Activated CD8-positive, alpha-beta memory T cell treated with anti-CD3 and anti-CD28 coated beads, Interleukin-2, amount 50 U/mL, for 1 hour (primary cell): Measurements from ENCODE around the gene USP6NL.
"Not testable (repeated sequence)": the region's sequence is repeated elsewhere in the genome, so short reads cannot be mapped to it uniquely, and the experiment has no call there.

Experiments
- DNase-seq: peaks from one replicate; pipeline ENCODE4 v3.0.0-alpha.2; 2020; ENCODE audit errors: extremely low read depth

Gene USP6NL

DNA sequence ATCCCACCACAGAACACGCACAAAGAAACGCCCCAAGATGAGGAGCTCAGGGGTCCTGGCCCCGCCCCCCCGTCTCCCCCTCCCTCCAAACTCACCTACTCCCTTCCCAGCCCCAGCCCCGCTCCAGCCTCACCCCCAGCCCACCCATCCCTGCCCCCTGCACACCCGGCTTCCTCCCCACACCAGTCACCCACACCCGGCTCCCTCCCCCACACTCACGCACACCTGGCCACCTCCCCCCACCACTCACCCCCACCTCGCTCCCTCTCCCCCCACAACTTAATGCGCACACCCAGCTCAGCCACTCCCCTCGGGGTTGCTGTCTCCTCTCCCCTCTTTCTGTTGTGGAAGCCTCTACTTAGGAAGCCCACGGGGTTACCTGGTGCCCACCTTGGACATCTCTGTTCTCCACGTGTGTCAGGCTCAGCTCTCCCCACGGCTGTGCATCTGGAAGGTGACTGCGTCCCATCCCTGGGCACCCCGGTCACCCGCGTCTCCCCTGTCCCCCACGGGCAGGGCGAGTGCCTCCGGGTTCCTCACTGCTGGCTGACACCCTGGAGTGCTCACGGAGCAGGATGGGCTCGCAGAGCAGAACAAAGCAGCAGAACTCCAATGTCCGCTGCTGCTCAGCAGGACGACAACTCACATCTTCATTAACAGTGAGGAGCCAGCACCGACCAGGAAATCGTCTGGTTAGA, 166.8 kb downstream of the USP6NL start:
- no peak for DNase-seq

DNA sequence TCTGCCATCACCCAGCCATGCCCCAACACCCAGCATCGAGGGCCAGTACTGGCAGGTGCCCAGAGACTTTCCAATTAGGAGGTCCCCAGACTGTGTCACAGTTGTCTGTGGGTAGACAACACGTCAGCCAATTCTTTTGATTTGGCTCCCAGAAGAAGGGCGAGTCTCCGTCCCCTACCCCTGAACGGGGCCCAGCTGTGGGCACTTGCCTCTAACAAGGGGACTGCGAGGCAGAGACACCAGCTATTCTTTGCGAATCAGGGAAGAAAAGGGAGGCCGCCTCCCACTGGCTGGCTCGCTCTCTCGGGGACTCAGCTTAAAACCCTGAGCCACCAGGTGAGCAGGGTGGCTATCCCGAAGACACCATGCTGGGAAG, 167.3 kb downstream of the USP6NL start:
- no peak for DNase-seq

DNA sequence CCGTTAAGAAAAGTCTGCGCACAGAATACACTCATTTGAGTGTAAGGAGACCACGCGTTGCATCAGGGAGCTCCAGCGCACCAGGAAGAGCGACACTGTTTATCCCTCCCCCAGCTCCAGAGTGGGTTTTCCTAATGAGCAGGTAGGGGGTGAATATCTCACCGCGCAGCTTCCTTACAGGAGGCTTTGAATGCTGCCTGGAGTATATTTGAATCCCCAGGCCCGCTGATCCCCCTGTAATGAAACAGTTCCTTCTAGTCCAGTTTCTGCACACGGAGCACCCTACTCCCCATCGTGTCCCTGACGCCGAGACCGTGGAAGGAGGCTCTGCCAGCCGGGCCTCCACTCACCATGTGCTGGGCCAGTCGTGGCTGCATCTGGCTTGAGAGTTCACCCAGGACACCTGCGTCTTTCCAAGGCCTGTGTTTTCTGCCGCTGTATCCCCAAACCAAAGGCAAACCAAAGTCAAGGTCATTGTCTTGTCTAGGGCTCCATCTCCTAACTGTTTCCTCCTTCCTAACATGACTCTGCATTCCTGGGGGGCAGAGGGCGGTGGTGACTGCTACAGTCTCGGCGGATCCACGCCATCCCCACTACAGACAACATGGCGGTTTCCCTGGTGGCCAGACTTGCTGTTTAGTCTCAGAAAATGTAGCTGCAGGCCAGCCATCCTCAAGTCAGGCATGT, 167.8 kb downstream of the USP6NL start:
- DNase-seq, result no peak

DNA sequence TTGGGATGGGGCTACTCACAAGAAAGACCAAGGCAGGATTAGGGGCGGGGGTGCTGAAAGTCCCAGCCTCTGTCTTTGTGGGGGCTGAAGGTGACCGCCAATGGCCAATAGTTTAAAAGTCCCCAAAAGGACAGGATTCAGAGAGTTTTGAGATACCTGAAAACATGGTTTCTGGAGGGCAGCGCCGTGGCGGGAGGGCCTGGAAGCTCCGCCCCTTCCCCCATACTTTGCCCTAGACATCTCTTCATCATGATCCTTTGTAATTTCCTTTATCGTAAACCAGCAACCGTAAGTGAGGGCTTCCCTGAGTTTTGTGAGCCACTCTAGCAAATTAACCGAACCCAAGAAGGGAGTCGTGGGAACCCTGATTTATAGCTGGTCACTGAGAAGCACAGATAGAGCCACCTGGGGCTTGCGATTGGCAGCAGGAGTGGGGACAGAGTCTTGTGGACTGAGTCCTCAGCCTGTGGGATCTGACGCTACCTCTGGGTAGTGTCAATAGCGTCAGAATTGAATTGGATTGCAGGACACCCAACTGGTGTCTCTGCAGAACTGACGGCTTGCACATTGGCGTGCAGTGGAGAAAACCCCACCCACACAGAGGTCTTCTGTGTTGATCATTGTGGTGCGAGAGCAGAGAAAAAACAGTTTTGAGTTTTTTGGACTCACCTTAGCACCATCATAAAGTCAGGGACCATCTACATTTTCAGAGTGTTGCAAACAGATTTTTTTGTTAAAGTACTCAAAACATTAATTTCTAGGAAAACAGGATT, 169.3 kb downstream of the USP6NL start:
- DNase-seq, result no peak

DNA sequence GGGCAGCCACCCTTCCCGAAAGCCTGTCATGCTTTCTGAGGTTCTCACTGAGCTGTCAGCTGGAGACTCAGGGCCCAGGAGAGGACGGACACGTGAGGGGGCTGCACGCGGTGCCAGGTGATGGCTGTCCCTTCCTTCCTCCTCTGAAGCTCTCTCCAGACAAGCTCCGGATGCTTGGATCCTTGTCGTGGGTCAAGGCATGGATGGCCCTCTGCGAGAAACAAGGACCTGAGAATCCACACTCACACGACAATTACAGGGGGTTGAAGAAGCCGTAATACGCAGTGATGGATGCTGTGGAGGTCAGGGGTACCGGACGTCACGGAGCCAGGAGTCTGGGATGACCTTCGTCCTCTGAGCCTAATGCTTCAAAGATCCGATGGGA, 170.3 kb downstream of the USP6NL start:
- DNase-seq, result no peak

DNA sequence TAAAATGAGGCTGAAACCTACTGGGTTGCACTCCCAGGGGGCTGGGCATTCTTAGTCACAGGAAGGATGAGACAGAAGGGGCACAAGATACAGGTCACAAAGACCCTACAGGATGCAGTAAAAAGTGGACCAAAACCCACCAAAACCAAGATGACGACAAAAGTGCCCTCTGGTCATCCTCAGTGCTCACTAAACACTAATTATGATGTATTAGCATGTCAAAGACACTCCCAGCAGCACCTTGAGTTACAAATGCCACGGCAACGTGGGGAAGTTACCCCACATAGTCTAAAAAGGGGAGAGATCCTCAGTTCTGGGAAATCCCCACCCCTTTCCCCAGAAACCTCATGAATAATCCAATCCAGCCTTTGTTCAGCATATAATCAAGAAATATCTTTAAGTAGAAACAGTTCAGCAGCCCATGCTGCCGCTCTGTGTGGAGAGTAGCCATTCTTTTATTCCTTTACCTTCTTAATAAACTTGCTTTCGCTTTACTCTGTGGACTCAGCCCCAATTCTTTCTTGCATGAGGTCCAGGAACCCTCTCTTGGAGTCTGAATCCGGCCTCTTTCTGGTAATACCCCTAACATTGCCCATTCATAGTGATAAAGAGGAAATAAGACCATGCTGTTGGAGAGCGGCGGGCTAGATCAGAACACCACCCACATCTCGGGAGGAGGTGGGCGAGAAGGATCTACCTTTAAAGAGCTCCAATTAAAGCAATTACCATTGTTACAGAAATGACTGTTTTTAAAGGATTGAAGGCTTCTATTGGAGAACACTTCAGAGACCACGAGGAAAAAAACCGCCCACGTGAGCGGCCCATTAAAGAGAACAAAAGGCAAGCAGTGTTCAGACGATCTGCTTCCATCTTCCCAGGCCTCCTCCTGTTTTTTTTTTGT, 170.9 kb downstream of the USP6NL start:
- DNase-seq, result no peak

DNA sequence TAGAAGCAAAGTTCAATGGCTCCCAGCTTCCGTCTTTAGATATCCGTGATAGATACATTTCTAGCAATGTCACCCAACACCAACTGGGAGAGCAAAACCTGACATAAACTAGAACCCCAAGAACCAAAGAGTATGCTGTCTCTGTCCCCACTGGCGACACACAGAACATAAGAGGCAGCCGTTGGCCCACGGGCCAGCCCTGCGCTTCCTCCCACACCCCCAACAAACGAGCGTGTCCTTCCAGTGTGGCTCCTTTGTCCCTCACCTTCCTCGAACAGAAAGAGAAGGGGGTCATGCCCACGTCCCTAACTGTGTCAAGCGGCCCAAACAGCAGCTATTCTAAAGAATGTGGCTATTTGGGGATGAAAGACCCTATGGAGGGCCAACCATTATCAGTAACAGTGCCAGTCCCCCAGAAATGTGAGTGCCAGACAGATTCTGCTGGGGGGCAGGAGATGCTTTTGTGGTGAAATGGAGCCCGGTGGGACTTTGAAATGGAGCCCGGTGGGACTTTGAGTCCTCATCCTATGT, 171.9 kb downstream of the USP6NL start:
- DNase-seq, result no peak

DNA sequence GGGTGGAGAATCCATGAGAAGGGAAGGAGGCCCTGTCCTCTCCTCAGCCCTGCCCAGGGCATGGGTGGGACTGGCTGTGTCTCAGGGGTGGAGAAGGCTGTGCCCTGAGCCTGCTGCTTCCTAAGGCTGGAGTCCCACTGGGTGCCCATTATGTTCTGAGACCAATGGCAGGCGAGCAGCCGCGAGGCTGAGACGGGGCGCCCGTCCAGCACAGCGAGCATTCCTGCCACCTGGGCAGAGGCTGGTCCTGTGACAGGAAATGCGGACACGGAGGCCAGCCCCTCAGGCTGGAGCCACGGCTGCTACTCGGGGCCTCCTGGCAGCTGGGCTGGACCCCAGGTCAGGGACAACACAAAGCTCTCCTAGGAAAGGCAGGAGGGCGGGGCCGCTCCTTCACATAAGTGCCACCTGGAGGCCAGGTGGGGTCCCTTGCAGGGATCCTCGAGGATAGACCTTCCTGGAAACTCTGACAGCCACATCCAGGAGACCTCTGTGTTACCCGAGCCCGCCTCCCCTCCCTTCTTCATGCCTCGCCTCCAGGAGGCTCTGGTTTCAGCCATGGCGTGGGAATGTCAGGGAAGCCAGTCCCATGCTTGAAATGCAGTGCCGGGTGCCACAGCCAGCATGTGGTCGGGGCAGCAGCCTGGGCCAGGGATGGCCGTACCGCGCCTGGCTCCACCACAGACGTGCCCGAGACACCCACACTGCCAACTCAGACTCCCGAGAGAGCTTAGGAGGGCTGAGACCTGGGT, 173.9 kb downstream of the USP6NL start:
- no peak for DNase-seq

DNA sequence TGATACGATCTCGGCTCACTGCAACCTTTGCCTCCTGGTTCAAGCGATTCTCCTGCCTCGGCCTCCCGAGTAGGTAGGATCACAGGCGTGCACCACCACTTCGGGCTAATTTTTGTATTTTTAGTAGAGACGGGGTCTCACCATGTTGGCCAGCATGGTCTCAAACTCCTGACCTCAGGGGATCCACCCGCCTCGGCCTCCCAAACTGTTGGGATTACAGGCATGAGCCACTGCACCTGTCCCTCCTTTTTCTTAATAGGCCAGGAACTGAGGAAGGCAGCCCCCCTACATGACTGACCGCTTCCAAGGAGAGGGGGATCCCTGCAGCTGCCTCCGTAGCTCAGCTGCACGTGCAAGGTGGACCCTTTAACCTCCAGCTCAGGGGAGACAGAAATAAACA, 175.0 kb downstream of the USP6NL start:
- DNase-seq, result not testable (repeated sequence)

DNA sequence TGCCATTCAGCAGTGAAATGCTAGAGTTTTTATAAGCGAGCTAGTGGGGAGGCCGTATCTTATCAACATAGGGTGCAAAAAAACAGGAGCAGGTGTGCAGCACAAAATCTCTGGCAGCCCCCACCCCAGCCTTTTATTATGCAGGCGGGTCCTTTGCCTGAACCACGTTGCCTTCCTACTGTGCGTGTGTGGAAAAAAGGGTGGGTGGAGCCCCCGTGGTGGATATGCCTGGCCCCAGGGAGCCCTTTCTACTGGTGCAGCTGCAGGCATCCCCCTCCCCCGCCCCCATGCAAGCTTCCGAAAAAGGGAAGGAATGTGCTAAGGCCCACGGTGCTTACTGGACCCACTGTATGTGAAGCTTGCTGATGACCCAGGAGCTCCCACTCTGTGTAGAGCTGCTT, 175.9 kb downstream of the USP6NL start:
- DNase-seq, result no peak

DNA sequence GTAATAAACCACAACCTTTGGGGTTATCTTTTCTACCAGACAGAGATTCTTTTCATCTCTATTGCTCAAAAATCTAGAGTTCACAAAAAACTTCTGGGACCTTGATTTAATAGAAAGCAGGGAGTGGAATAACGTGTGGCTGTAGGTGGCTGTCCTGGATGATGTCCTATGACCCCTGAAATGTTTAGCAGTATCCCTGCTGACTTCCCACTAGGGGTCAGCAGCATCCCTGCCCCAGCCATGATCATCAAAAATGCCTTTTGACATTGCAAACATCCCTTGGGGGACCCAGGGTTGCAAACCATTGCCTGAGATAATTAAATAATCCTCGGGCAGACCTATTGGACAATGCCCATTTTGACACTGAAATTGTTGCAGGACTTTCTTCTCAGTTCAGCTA, 177.1 kb downstream of the USP6NL start:
- DNase-seq, result no peak

DNA sequence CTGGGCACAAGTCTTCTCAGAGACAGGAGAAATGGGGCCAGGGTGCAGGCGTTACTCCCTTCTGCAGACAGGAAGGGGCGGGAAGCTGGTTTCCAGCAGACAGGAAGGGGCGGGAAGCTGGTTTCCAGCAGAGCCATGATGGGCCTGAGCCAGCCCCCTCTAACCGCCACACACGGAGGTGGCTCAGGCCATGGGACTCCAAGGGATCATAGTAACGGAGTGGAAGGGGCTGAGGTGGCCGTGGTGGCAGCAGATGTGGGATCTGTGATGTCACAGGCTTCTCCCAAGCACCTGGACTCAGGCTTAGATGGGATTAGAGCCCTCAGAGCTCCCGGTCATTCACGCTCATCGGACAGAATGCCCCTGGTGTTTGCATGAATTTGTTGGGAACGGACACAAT, 177.8 kb downstream of the USP6NL start:
- no peak for DNase-seq

DNA sequence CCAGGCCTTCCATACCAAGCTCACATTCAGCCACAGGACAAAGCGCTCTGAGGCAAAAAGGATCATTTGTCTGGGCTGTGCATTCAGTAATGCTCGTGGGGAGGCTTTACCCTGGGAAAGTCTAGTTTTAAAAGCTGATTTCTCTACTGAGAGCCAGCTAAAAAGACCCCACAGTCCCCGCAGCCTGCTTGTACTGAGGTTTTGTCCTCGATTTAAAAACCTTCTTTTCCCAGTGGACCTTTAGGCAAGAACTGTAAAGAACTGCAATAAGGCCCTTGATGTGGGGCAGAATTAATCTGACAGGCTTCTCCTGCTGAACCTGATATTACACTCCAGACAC, 180.3 kb downstream of the USP6NL start:
- no peak for DNase-seq

DNA sequence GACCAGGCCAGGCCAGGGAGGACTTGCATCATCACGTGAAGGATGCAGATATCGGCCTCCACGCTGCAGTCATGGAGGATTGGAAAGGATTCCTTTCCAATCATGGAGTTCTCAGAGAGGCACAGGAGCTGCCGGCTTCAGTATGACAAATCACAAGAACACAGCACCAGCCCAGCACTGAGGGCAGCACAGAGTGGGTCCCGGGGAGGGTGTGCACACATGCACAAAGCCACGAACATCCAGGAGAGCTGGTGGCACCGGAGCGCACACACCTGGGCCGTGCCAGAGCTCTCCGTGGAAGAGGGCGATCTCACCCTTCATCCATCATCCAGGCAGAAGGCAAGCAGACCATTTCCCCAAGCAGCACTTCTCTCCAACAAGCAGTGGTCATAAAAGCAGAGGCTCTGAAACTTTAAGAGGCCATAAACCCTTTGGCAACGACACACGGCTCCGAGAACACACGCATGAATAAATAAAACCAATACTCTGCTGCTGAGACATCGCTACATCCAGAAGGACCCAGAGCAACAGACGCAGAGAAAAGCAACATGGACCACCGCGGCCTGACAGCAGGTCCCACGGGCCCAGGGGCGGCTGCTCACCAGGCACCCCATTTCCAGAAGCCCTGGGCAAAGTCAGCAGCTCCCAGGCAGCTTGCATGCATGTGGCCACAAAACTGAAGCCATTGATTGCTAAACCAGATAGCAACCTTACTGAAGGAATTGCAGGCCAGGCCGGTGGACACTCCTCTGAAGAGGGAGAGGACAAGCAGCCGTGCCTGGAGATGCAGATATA, 180.8 kb downstream of the USP6NL start:
- DNase-seq, result no peak

DNA sequence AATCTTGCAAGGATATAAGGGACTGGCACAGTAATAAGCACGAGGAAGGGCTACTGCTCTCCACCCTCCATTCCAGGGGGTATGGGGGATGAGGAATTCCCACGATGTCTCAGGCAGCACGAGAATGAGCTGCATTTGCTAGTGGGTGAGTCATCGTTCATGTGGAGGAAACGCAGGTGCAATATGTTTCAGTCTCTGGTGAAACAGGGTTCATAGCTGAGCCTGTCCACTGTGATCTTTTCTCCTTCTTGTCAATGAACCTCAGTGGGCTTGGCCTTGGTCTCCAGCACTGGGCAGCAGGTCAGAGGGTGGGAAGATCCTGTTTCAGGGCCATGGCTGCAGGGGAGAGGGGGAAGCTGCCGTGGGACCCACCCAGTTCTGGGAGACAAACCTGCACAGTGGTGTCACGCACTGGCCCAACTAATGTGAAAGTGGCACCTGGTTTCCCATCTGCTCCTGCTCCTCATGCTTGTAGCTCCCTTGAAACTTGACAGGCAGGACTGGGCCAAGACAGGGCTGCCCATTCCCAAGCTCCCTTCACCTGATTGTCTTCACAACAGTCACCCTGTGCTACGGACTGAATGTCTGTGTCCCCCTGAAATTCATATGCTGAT, 181.9 kb downstream of the USP6NL start:
- no peak for DNase-seq

DNA sequence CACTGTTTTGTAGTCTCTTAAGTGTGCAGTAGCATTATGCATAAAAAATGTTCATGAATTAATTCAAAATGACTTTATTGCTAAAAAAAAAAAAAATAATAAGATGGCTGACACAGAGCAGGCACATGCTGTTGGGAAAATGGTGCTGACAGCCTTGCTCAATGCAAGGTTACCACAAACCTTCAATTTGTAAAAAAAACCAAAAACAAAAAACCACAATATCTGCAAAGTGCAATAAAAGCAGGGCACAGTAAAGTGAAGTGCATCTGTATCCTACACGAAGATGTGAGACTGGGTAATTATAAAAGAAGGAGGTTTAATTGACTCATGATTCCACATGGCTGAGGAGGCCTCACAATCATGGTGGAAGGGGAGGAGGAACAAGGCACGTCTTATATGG, 185.8 kb downstream of the USP6NL start:
- no peak for DNase-seq

DNA sequence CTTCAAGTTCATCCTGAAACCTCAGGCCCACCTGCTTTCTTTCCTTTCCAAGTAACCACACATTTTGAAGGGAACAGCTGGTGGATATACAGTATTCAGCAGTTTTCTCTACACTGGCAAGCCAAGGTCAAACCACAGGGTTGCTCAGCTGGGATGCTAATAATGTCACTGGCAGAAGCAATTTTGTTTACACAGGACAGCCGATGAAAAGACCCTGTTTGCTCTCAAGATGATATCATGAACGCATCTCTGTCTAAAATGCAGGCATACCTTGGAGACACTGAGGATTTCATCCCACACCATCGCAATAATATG, 186.2 kb downstream of the USP6NL start:
- DNase-seq, result no peak

DNA sequence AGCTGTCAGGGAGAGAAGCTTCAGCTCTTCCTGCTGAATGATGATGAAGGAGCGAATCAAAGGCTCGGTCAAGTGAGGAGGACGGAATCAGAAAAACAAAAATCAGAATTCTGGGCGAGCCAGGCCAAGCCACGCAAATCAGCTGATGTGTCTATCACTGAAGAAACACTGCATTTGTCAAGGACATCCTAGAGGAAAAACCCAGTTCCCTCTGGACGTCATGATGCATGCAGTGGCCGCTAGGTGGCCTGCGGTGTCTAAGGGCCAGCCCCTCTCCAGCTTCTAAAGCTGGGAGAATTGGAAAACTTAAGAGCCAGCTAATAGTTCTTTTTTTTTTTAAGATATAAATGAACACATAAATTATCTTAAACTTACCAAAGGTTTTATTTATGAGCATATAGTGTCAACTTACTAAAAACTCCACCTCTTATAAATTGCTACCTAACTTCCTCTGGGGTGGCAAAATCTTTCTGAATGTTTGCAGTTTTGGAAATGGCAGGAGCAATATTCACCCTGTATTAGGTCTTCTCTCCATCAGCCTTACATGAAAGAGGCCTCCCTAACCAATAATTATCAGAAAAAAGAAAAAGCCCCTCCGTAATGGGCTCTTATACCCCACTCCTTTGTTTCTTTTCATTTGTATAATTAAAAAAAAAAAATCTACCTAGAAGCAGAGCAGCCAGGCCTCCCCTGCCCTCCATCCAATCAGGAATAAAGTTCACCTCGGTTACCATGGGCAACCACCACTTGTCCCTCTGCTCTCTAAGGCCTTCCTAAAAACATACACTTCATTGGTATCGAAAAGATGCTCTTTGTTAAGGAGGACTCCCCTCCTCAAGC, 186.8 kb downstream of the USP6NL start:
- no peak for DNase-seq

DNA sequence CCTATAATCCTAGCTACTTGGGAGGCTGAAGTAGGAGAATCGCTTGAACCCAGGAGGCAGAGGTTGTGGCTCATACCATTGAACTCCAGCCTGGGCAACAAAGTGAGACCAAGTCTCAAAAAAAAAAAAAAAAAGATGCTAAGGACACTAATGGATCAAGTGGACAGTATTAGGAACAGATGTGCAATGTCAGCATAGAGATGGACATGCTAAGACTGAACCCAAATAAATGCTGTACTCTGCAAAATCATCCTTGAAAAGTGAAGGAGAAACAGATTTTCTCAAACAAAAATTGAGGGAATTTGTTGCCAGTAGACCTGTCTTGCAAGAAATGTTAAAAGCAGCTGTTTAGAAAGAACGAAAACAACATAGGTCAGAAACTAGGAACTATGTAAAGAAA, 194.5 kb downstream of the USP6NL start:
- no peak for DNase-seq
